ENCODE measurements around the gene HOXB1. TPM values are rescaled to one million over a fixed set of nuclear protein-coding genes. Genes with fewer than 3 reads are reported as not detected.
A peak's percentile ranks its signal among the peaks of the same experiment; 100 is the strongest.

The HOXB1 gene
- total and polyA plus RNA-seq, 2 of the 8 experiments (the other 6 are each of a cell fraction or from before 2014, with no cell fraction given), result not detected

- H2BK5ac ChIP-seq (ENCODE audit: low read depth, low read length), result no peak overlapping the region
- H3K4ac ChIP-seq (replicated peaks; ENCODE audit: insufficient read length, low read depth, low read length), result no peak overlapping the region
- peaks cover 9 to 46% of the 10 kb centered on the region in 2 experiments for H4K20me1 ChIP-seq (replicated peaks in 1 of 2; ENCODE audit: control insufficient read depth in 1 of 2, insufficient read depth in 2 of 2, low read length in 2 of 2)
- H3K4me2 ChIP-seq (ENCODE audit: insufficient read depth in 1 of 2, low read depth in 2 of 2, low read length in 2 of 2), result no peak overlapping the region
- H3K14ac ChIP-seq (ENCODE audit: insufficient read length), result no peak overlapping the region
- no peak overlapping the region for H2BK20ac ChIP-seq (ENCODE audit: low read length)
- H2AK5ac ChIP-seq (ENCODE audit: low read depth, low read length), result no peak overlapping the region
- no peak overlapping the region for H2AFZ ChIP-seq (ENCODE audit: low read length)
- no peak overlapping the region for H3K27ac ChIP-seq (ENCODE audit: low read depth, low read length)
- no peak for FAIRE-seq
- no peak for DNase-seq (ENCODE audit: low read depth in 1 of 2, low spot score in 2 of 2)
- no peaks in the 10 kb centered on the region; a peak in 1 of 8 replicates for H3K36me3 ChIP-seq (ENCODE audit: control insufficient read depth in 2 of 4, insufficient read depth in 4 of 4, low read length in 3 of 4)
- peaks cover 0 to 8% (median 4%) of the 10 kb centered on the region in 4 experiments; a peak in 5 of 7 replicates for H3K4me1 ChIP-seq (replicated peaks in 1 of 4; ENCODE audit: control insufficient read depth in 3 of 4, insufficient read depth in 4 of 4, low read length in 3 of 4)
- no peak overlapping the region for H4K5ac ChIP-seq (ENCODE audit: insufficient read length, low read depth, low read length)
- no peaks in the 10 kb centered on the region for H3K79me2 ChIP-seq (ENCODE audit: control insufficient read depth in 1 of 2, insufficient read depth in 2 of 2, low read length in 2 of 2)
- H4K8ac ChIP-seq (ENCODE audit: extremely low read depth, insufficient read depth, low read length), result no peak overlapping the region
- no peak overlapping the region for H3K23ac ChIP-seq (ENCODE audit: insufficient read length)
- ChIA-PET CTCF (ENCODE audit: partially characterized antibody) (interaction anchor here (0.5 to 4.8 kb wide), 7 partner anchors 10 to 527 kb away, joined by 3 to 32 read pairs (median 5); partner anchors contain the start of gene HOXB5), POLR2A (ENCODE audit: partially characterized antibody) (interaction anchor here (1.8 kb wide), 1 partner anchor 13 kb away, joined by 8 read pairs; no protein-coding TSS in a partner anchor)
- peaks cover 99 to 100% (median 100%) of the 10 kb centered on the region in 4 experiments for H3K27me3 ChIP-seq (replicated peaks in 1 of 4; ENCODE audit: control insufficient read depth in 3 of 4, extremely low read depth in 1 of 4, insufficient read depth in 3 of 4, low read length in 3 of 4)
- H3K9ac ChIP-seq (replicated peaks in 1 of 4; ENCODE audit: extremely low read depth in 1 of 4, low read depth in 3 of 4, low read length in 3 of 4), result no peak overlapping the region
- no peaks in the 10 kb centered on the region for H3K9me3 ChIP-seq (ENCODE audit: insufficient read depth in 2 of 2, low read depth in 1 of 2, low read length in 1 of 2)
- H3K18ac ChIP-seq (ENCODE audit: extremely low read depth, low read length), result no peak overlapping the region
- H4K91ac ChIP-seq (replicated peaks; ENCODE audit: insufficient read length, low read length), result no peak overlapping the region
- no peak overlapping the region for H3K56ac ChIP-seq (replicated peaks; ENCODE audit: insufficient read length, low read depth, low read length)
- H3K23me2 ChIP-seq (ENCODE audit: low read depth, low read length), result peaks cover 4% of the 10 kb centered on the region; the same call in 1 of the 2 replicates
- no peak overlapping the region for H2BK12ac ChIP-seq (ENCODE audit: low read depth, low read length)
- no peaks in the 10 kb centered on the region for H3K79me1 ChIP-seq (ENCODE audit: low read depth, low read length)
- H2BK120ac ChIP-seq (replicated peaks; ENCODE audit: low read depth, low read length), result no peak overlapping the region
- no peak overlapping the region for H3K4me3 ChIP-seq (ENCODE audit: extremely low read depth in 1 of 4, insufficient read depth in 2 of 4, low read depth in 3 of 4, low read length in 4 of 4)
- no peak overlapping the region for H2BK15ac ChIP-seq (ENCODE audit: low read length)
- WGBS, 2 experiments (ENCODE audit: extremely low coverage in 1 of 2, insufficient coverage in 1 of 2, insufficient read length in 1 of 2, insufficient replicate concordance in 2 of 2, low coverage in 1 of 2, low lambda C conversion rate in 2 of 2, missing lambda C conversion rate in 1 of 2), result 7% methylated on average over 3 of the region's 3 CpGs; no CpG with 5 or more reads in 1 of the 2 experiments
- TF ChIP-seq EP300 (IDR thresholded peaks at IDR 0.05; ENCODE audit: borderline replicate concordance in 1 of 2, low read depth in 2 of 2, low read length in 2 of 2) (no peak), POLR2AphosphoS5 (IDR thresholded peaks at IDR 0.05; ENCODE audit: low read depth, low read length) (no peak), SP2 (IDR thresholded peaks at IDR 0.05; ENCODE audit: low read length) (no peak), GABPA (IDR thresholded peaks at IDR 0.05; ENCODE audit: borderline replicate concordance, insufficient read depth, low read length) (no peak), MAFK (IDR thresholded peaks at IDR 0.05; ENCODE audit: low read depth, low read length) (no peak), CREB1 (IDR thresholded peaks at IDR 0.05) (no peak), SUZ12 (IDR thresholded peaks at IDR 0.05; ENCODE audit: low read length) (peak; percentile 29; the same call in 1 of the 2 replicates), FOSL1 (IDR thresholded peaks at IDR 0.05; ENCODE audit: insufficient read depth, low read depth, low read length) (no peak), CTCF (IDR thresholded peaks at IDR 0.05; ENCODE audit: control extremely low read depth in 1 of 3, insufficient read depth in 1 of 3, low read depth in 1 of 3, low read length in 3 of 3) (no peak), ATF3 (IDR thresholded peaks at IDR 0.05; ENCODE audit: insufficient read depth, low read depth, low read length) (no peak)
- TF ChIP-seq, protein P1, sequence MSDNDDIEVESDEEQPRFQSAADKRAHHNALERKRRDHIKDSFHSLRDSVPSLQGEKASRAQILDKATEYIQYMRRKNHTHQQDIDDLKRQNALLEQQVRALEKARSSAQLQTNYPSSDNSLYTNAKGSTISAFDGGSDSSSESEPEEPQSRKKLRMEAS (IDR thresholded peaks at IDR 0.05), result no peak
Observed at GRCh38 chr17:48569240-48569582, 38.4 kb upstream of the HOXB1 start.
